Astrocyte (in vitro differentiated cells and primary cell): ENCODE results near the gene RANBP17.

Experiments
- CTCF ChIP-seq: IDR thresholded peaks from 2 replicates; pipeline ENCODE4 v1.5.1; 2011; ENCODE audit warnings: low read depth, mild to moderate bottlenecking, inconsistent platforms, low read length, moderate library complexity; ENCODE audit not compliant: insufficient read depth
- EZH2 ChIP-seq: IDR thresholded peaks from 2 replicates; pipeline ENCODE4 v1.6.1; 2012; ENCODE audit warnings: mild to moderate bottlenecking, low read length, inconsistent platforms; ENCODE audit not compliant: insufficient read depth

GRCh38 chr5:171129308-171129707, 267.5 kb downstream of the RANBP17 start:
- TF ChIP-seq CTCF (no peak), EZH2 (no peak)
